NCI-H128 (cell line): Measurements from ENCODE around the gene LCE2D.

Experiments used
- DNase-seq: peaks from one replicate; lab custom pipeline; 2025; ENCODE audit not compliant: unreplicated experiment; lab: John Stamatoyannopoulos, UW

The LCE2D gene

GRCh38 chr1:152697701-152698600, 34.8 kb downstream of the LCE2D start, which contains the start of gene LCE2A:
LCE2A (plus strand) TSS chr1:152698345; CDS start chr1:152698902, 557 bp downstream.
- DNase-seq, result no peak

GRCh38 chr1:152699746-152700145, 36.6 kb downstream of the LCE2D start:
- no peak for DNase-seq

GRCh38 chr1:152707860-152708259, 44.7 kb downstream of the LCE2D start, which contains the start of gene LCE4A:
LCE4A (plus strand) TSS chr1:152708160; CDS start chr1:152709076, 916 bp downstream.
- no peak for DNase-seq
